HepG2 (cell line): ENCODE data around the gene ZKSCAN4. TPM values are rescaled to one million over a fixed set of nuclear protein-coding genes. Genes with fewer than 3 reads are reported as not detected.

Experiments
- CSRNP1 ChIP-seq: sonication (generic); formaldehyde crosslinking; IDR thresholded peaks from 2 replicates; pipeline ENCODE4 v1.8.1; 2023; ENCODE audit warnings: mild to moderate bottlenecking, missing genetic modification reagents
- EED ChIP-seq: sonication (generic); formaldehyde crosslinking; IDR thresholded peaks from 2 replicates; pipeline ENCODE4 v1.5.0; 2020; ENCODE audit warnings: mild to moderate bottlenecking, missing genetic modification reagents
- ETV6 ChIP-seq: sonication (generic); formaldehyde crosslinking; conservative IDR thresholded peaks from 2 replicates; pipeline ENCODE4 v1.4.0; 2020; ENCODE audit warnings: missing genetic modification reagents
- FOXA3 ChIP-seq: IDR thresholded peaks from 2 replicates; pipeline ENCODE4 v1.6.1; 2016; ENCODE audit warnings: missing genetic modification reagents, missing compliant biosample characterization
- HOXA7 ChIP-seq: sonication (generic); formaldehyde crosslinking; IDR thresholded peaks from 2 replicates; pipeline ENCODE4 v1.8.1; 2022; ENCODE audit warnings: mild to moderate bottlenecking, missing genetic modification reagents, moderate library complexity
- MEF2D ChIP-seq: sonication (generic); formaldehyde crosslinking; IDR thresholded peaks from 2 replicates; pipeline ENCODE4 v1.5.1; 2020; ENCODE audit warnings: mild to moderate bottlenecking, missing genetic modification reagents
- RFX3 ChIP-seq: IDR thresholded peaks from 2 replicates; pipeline ENCODE4 v1.6.1; 2016; ENCODE audit warnings: missing biosample characterization, missing genetic modification reagents
- SAP130 ChIP-seq: IDR thresholded peaks from 2 replicates; pipeline ENCODE4 v1.6.1; 2016; ENCODE audit warnings: low read depth
- SIN3A ChIP-seq: IDR thresholded peaks from 2 replicates; pipeline ENCODE4 v1.6.1; 2011; ENCODE audit warnings: low read depth, mild to moderate bottlenecking, control low read depth, low read length, borderline replicate concordance
- SMAD1 ChIP-seq: sonication (generic); formaldehyde crosslinking; IDR thresholded peaks from 2 replicates; pipeline ENCODE4 v1.4.0; 2020; ENCODE audit warnings: missing genetic modification reagents, low read depth, mild to moderate bottlenecking, borderline replicate concordance
- TARDBP ChIP-seq: sonication (generic); formaldehyde crosslinking; IDR thresholded peaks from 2 replicates; pipeline ENCODE4 v1.8.0; 2022; ENCODE audit warnings: mild to moderate bottlenecking, missing genetic modification reagents
- YY1 ChIP-seq: IDR thresholded peaks from 2 replicates; pipeline ENCODE4 v1.6.1; 2011; ENCODE audit warnings: low read length, low read depth, moderate library complexity, mild to moderate bottlenecking; ENCODE audit not compliant: insufficient read depth, insufficient replicate concordance
- ZBTB7A ChIP-seq: sonication (generic); formaldehyde crosslinking; IDR thresholded peaks from 2 replicates; pipeline ENCODE4 v1.8.0; 2022; ENCODE audit warnings: mild to moderate bottlenecking, missing genetic modification reagents
- ZEB1 ChIP-seq: IDR thresholded peaks from 2 replicates; pipeline ENCODE4 v1.6.1; 2012; ENCODE audit warnings: mild to moderate bottlenecking, low read depth, inconsistent platforms; ENCODE audit not compliant: insufficient replicate concordance
- ZFP82 ChIP-seq: sonication (generic); formaldehyde crosslinking; IDR thresholded peaks from 2 replicates; pipeline ENCODE4 v1.5.1; 2020; ENCODE audit warnings: mild to moderate bottlenecking, missing genetic modification reagents, borderline replicate concordance
- ZNF3 ChIP-seq: IDR thresholded peaks from 2 replicates; pipeline ENCODE4 v1.7.0; 2017; ENCODE audit warnings: inconsistent platforms
- ZNF543 ChIP-seq: sonication (generic); formaldehyde crosslinking; IDR thresholded peaks from 2 replicates; pipeline ENCODE4 v1.4.0; 2020; ENCODE audit warnings: mild to moderate bottlenecking, missing genetic modification reagents
- ZNF891 ChIP-seq: sonication (generic); formaldehyde crosslinking; IDR thresholded peaks from 2 replicates; pipeline ENCODE4 v1.5.0; 2020; ENCODE audit warnings: mild to moderate bottlenecking, missing genetic modification reagents
- ZSCAN9 ChIP-seq: IDR thresholded peaks from 2 replicates; pipeline ENCODE4 v1.6.1; 2016; ENCODE audit warnings: borderline replicate concordance
- polyA plus RNA-seq, 8 experiments: library from polyadenylated mRNA; depleted of rRNA in 3 of 8; stranded (reverse) in 7 of 8; unstranded in 1 of 8; fragments of >200 nt; fragmentation: Illumina TruSeq in 4 of 8; extraction: Trizol in 4 of 8; gene quantifications; 2 replicates each; pipeline versions ENCODE4 v1.2.1 to v1.2.3, GENCODE V29; 2011 to 2016; ENCODE audit warnings: low read depth in 4 of 8, missing spikeins in 1 of 8, mixed read lengths in 1 of 8; ENCODE audit not compliant: insufficient read depth in 1 of 8
- total RNA-seq, 5 experiments: library from RNA; depleted of rRNA; stranded (reverse); fragments of >200 nt; fragmentation: Illumina TruSeq; extraction: Trizol; gene quantifications; 2 replicates each; pipeline ENCODE4 v1.2.3, GENCODE V29; 2016; ENCODE audit warnings: low read depth in 1 of 5
- TF ChIP-seq, protein P1 (sequence below): sonication (generic); formaldehyde crosslinking; conservative IDR thresholded peaks from 2 replicates; pipeline ENCODE4 v1.4.0; 2020; ENCODE audit warnings: missing genetic modification reagents
- TF ChIP-seq, protein P2 (sequence below): sonication (generic); formaldehyde crosslinking; IDR thresholded peaks from 2 replicates; pipeline ENCODE4 v1.8.0; 2023; ENCODE audit warnings: mild to moderate bottlenecking, missing genetic modification reagents
- TF ChIP-seq, protein P3 (sequence below): sonication (generic); formaldehyde crosslinking; conservative IDR thresholded peaks from 2 replicates; pipeline ENCODE4 v1.4.0; 2020; ENCODE audit warnings: mild to moderate bottlenecking, missing genetic modification reagents, moderate library complexity

ZKSCAN4 gene
- total and polyA plus RNA-seq, 2 of the 13 experiments (the other 11 are each of a cell fraction or from before 2014, with no cell fraction given), result 2.9 to 7.8 TPM

- TF ChIP-seq, protein P1, sequence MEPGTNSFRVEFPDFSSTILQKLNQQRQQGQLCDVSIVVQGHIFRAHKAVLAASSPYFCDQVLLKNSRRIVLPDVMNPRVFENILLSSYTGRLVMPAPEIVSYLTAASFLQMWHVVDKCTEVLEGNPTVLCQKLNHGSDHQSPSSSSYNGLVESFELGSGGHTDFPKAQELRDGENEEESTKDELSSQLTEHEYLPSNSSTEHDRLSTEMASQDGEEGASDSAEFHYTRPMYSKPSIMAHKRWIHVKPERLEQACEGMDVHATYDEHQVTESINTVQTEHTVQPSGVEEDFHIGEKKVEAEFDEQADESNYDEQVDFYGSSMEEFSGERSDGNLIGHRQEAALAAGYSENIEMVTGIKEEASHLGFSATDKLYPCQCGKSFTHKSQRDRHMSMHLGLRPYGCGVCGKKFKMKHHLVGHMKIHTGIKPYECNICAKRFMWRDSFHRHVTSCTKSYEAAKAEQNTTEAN (CRISPR knock-in tag), result peak; percentile 71; the same call in 1 of the 2 replicates
- TF ChIP-seq ZNF3 (CRISPR knock-in tag) (peak; percentile 71; the same call in 1 of the 2 replicates), ZNF543 (CRISPR knock-in tag) (peak; percentile 84; the same call in 1 of the 2 replicates), ETV6 (CRISPR knock-in tag) (peak; percentile 76; the same call in 1 of the 2 replicates), RFX3 (CRISPR knock-in tag) (no peak), CSRNP1 (CRISPR knock-in tag) (peak; percentile 78), SMAD1 (CRISPR knock-in tag) (peak; percentile 81; the same call in 1 of the 2 replicates), ZFP82 (peak; percentile 59; the same call in 1 of the 2 replicates), SAP130 (CRISPR knock-in tag) (peak; percentile 95), ZEB1 (peak; percentile 86), ZNF891 (CRISPR knock-in tag) (peak; percentile 96), TARDBP (CRISPR knock-in tag) (peak; percentile 69; the same call in 1 of the 2 replicates), YY1 (peak; percentile 74), ZSCAN9 (CRISPR knock-in tag) (peak; percentile 71), ZBTB7A (CRISPR knock-in tag) (0 out of 2 replicates have a peak, but pooled peaks have one; percentile 67), FOXA3 (CRISPR knock-in tag) (peak; percentile 71), SIN3A (peak; percentile 89; the same call in 1 of the 2 replicates), EED (CRISPR knock-in tag) (peak; percentile 81; the same call in 1 of the 2 replicates), HOXA7 (CRISPR knock-in tag) (no peak), MEF2D (peak; percentile 92)
- TF ChIP-seq, protein P2, sequence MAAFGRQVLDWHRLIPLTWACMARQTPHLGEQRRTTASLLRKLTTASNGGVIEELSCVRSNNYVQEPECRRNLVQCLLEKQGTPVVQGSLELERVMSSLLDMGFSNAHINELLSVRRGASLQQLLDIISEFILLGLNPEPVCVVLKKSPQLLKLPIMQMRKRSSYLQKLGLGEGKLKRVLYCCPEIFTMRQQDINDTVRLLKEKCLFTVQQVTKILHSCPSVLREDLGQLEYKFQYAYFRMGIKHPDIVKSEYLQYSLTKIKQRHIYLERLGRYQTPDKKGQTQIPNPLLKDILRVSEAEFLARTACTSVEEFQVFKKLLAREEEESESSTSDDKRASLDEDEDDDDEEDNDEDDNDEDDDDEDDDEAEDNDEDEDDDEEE (CRISPR knock-in tag), result no peak
- TF ChIP-seq, protein P3, sequence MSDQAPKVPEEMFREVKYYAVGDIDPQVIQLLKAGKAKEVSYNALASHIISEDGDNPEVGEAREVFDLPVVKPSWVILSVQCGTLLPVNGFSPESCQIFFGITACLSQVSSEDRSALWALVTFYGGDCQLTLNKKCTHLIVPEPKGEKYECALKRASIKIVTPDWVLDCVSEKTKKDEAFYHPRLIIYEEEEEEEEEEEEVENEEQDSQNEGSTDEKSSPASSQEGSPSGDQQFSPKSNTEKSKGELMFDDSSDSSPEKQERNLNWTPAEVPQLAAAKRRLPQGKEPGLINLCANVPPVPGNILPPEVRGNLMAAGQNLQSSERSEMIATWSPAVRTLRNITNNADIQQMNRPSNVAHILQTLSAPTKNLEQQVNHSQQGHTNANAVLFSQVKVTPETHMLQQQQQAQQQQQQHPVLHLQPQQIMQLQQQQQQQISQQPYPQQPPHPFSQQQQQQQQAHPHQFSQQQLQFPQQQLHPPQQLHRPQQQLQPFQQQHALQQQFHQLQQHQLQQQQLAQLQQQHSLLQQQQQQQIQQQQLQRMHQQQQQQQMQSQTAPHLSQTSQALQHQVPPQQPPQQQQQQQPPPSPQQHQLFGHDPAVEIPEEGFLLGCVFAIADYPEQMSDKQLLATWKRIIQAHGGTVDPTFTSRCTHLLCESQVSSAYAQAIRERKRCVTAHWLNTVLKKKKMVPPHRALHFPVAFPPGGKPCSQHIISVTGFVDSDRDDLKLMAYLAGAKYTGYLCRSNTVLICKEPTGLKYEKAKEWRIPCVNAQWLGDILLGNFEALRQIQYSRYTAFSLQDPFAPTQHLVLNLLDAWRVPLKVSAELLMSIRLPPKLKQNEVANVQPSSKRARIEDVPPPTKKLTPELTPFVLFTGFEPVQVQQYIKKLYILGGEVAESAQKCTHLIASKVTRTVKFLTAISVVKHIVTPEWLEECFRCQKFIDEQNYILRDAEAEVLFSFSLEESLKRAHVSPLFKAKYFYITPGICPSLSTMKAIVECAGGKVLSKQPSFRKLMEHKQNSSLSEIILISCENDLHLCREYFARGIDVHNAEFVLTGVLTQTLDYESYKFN, result peak; percentile 59
Observed at GRCh38 chr6:28266962-28267694, 15.1 kb upstream of the ZKSCAN4 start, which contains the start of gene ZSCAN26 (continued).
